GM12878 (cell line): ENCODE results near the gene TYROBP. TPM values are rescaled to one million over a fixed set of nuclear protein-coding genes. Genes with fewer than 3 reads are reported as not detected.
A peak's percentile ranks its signal among the peaks of the same experiment; 100 is the strongest.

Experiments
- ATF7 ChIP-seq: fragments of 450-650 bp; IDR thresholded peaks from 2 replicates; pipeline ENCODE4 v1.6.1; 2016; ENCODE audit warnings: low read depth, mild to moderate bottlenecking
- CBX3 ChIP-seq: fragments of 200-600 bp; sonication (generic); IDR thresholded peaks from 2 replicates; pipeline ENCODE4 v1.6.1; 2016; ENCODE audit warnings: low read depth, borderline replicate concordance
- CEBPB ChIP-seq, 2 experiments: fragments of 150-350 bp in 1 of 2; IDR thresholded peaks; 2 replicates each; pipeline ENCODE4 v1.6.1; 2012 to 2014; ENCODE audit warnings: low read depth in 2 of 2, low read length in 2 of 2, borderline replicate concordance in 1 of 2, inconsistent platforms in 1 of 2
- EGR1 ChIP-seq, 2 experiments: IDR thresholded peaks; 1 replicate in 1 of 2; 2 replicates in 1 of 2; pipeline ENCODE4 v1.6.1; 2011 to 2012; ENCODE audit warnings: low read depth in 2 of 2, low read length in 2 of 2, borderline replicate concordance in 1 of 2, mild to moderate bottlenecking in 1 of 2, moderate library complexity in 1 of 2
- FOXK2 ChIP-seq: fragments of 450-650 bp; IDR thresholded peaks from 2 replicates; pipeline ENCODE4 v1.6.1; 2017; ENCODE audit warnings: mild to moderate bottlenecking, moderate library complexity
- KLF5 ChIP-seq: fragments of 450-650 bp; IDR thresholded peaks from 2 replicates; pipeline ENCODE4 v1.6.1; 2014; ENCODE audit warnings: mild to moderate bottlenecking; ENCODE audit not compliant: partially characterized antibody
- MEF2B ChIP-seq: fragments of 450-650 bp; IDR thresholded peaks from 2 replicates; pipeline ENCODE4 v1.6.1; 2018; ENCODE audit warnings: mild to moderate bottlenecking, moderate library complexity; ENCODE audit not compliant: partially characterized antibody, poor library complexity, severe bottlenecking
- NRF1 ChIP-seq: conservative IDR thresholded peaks from 2 replicates; pipeline ENCODE4 v1.6.1; 2011; ENCODE audit warnings: mild to moderate bottlenecking, low read depth, low read length, improper control_type of control experiment
- PAX8 ChIP-seq: fragments of 450-650 bp; IDR thresholded peaks from 2 replicates; pipeline ENCODE4 v1.6.1; 2017; ENCODE audit warnings: mild to moderate bottlenecking, moderate library complexity
- PKNOX1 ChIP-seq: fragments of 450-650 bp; IDR thresholded peaks from 2 replicates; pipeline ENCODE4 v1.6.1; 2016; ENCODE audit warnings: mild to moderate bottlenecking
- RELA ChIP-seq: fragments of 450-650 bp; IDR thresholded peaks from 2 replicates; pipeline ENCODE4 v1.8.0; 2014; ENCODE audit warnings: borderline replicate concordance; ENCODE audit not compliant: partially characterized antibody
- SIX5 ChIP-seq: IDR thresholded peaks from 2 replicates; pipeline ENCODE4 v1.6.1; 2011; ENCODE audit warnings: mild to moderate bottlenecking, low read depth, low read length, moderate library complexity; ENCODE audit not compliant: severe bottlenecking
- SP1 ChIP-seq: IDR thresholded peaks from one replicate; pipeline ENCODE4 v1.6.1; 2011; ENCODE audit warnings: low read depth, low read length
- YY1 ChIP-seq: IDR thresholded peaks from 2 replicates; pipeline ENCODE4 v1.6.1; 2011; ENCODE audit warnings: low read depth, mild to moderate bottlenecking, low read length
- polyA plus RNA-seq, 11 experiments: library from polyadenylated mRNA; depleted of rRNA in 4 of 11; unstranded in 6 of 11; stranded (reverse) in 5 of 11; fragments of >200 nt; fragmentation: Nextera tagmentation in 4 of 11; fragmentation: Illumina TruSeq in 1 of 11; extraction: Ambion mirVana in 4 of 11; extraction: Trizol in 1 of 11; gene quantifications; 1 replicate in 1 of 11; 2 replicates in 10 of 11; pipeline versions ENCODE4 v1.2.1 to v1.2.3, GENCODE V29; 2011 to 2016; ENCODE audit warnings: inconsistent platforms in 2 of 11, missing spikeins in 2 of 11, low read depth in 1 of 11
- total RNA-seq, 4 experiments: library from RNA; depleted of rRNA in 3 of 4; stranded (reverse); fragments of >200 nt in 3 of 4; fragmentation: Illumina TruSeq in 1 of 4; extraction: Trizol in 1 of 4; gene quantifications; 2 replicates each; pipeline versions ENCODE4 v1.2.1 to v1.2.3, GENCODE V29; 2013 to 2021
- TF ChIP-seq, protein P1 (sequence below): IDR thresholded peaks from 2 replicates; pipeline ENCODE4 v1.6.1; 2012; ENCODE audit warnings: low read depth, low read length, improper control_type of control experiment
- TF ChIP-seq, protein P2 (sequence below): IDR thresholded peaks from 2 replicates; pipeline ENCODE4 v1.6.1; 2012; ENCODE audit warnings: low read length, inconsistent platforms
- TF ChIP-seq, protein P3 (sequence below): fragments of 450-650 bp; IDR thresholded peaks from 2 replicates; pipeline ENCODE4 v1.6.1; 2017; ENCODE audit warnings: mild to moderate bottlenecking, low read depth, inconsistent platforms; ENCODE audit not compliant: poor library complexity, severe bottlenecking
- TF ChIP-seq, protein P4 (sequence below): IDR thresholded peaks from 2 replicates; pipeline ENCODE4 v1.6.1; 2012; ENCODE audit warnings: improper control_type of control experiment, low read depth, low read length; ENCODE audit not compliant: insufficient replicate concordance

TYROBP gene
- total and polyA plus RNA-seq, 10 of the 15 experiments (the other 5 are each of a cell fraction or from before 2014, with no cell fraction given): 0.33 to 2.4 (median 0.58) TPM; not detected in 2

DNA sequence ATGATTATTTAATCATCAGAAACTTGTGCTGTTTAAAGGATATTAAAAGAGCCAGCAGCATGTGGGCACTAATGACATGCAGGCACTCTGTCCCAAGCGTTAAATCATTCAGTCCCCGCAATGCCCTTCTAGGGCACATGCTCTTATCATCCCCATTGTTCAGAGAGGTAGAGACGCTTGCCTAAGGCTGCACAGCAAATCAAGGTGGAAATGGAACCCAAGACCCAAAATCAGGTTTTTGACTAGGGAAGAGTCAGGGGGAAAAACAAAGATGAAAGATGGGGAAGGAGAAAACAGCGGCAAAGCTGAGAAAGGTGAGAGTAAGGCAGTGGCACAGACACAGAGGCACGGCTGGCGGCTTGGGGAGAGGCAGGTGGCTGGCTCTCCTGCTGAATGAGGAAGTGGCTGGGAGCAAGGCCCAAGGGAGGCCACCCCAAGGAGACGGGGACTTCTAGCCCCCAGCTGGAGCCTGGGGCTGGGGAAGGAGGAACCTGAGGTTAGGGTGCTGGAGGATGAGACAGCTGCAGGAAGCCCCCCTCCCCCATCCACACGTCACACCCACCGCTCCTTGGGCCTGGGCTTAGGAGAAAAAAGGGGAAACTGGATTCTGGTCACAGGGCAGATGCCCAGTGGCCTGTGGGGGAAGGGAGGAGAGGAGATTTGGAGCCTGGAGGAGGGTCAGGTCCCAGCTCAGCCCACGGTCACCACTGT lies 1.0 kb upstream of the TYROBP start (continued):
- TF ChIP-seq PAX8 (no peak), PKNOX1 (peak; percentile 9; the same call in 1 of the 2 replicates), NRF1 (no peak), ATF7 (peak; percentile 63), CBX3 (no peak), RELA (peak; percentile 41), FOXK2 (no peak), SIX5 (no peak), CEBPB (IDR thresholded peaks at IDR 0.05; ENCODE audit: borderline replicate concordance in 1 of 2, low read depth in 2 of 2, low read length in 2 of 2) (no peak), MEF2B (peak; percentile 89), KLF5 (no peak), SP1 (peak; percentile 73), EGR1 (IDR thresholded peaks at IDR 0.05; ENCODE audit: borderline replicate concordance in 1 of 2, low read depth in 2 of 2, low read length in 2 of 2) (no peak), YY1 (0 out of 2 replicates have a peak, but pooled peaks have one; percentile 12)
- TF ChIP-seq, protein P1, sequence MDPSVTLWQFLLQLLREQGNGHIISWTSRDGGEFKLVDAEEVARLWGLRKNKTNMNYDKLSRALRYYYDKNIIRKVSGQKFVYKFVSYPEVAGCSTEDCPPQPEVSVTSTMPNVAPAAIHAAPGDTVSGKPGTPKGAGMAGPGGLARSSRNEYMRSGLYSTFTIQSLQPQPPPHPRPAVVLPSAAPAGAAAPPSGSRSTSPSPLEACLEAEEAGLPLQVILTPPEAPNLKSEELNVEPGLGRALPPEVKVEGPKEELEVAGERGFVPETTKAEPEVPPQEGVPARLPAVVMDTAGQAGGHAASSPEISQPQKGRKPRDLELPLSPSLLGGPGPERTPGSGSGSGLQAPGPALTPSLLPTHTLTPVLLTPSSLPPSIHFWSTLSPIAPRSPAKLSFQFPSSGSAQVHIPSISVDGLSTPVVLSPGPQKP: no peak
- TF ChIP-seq, protein P2, sequence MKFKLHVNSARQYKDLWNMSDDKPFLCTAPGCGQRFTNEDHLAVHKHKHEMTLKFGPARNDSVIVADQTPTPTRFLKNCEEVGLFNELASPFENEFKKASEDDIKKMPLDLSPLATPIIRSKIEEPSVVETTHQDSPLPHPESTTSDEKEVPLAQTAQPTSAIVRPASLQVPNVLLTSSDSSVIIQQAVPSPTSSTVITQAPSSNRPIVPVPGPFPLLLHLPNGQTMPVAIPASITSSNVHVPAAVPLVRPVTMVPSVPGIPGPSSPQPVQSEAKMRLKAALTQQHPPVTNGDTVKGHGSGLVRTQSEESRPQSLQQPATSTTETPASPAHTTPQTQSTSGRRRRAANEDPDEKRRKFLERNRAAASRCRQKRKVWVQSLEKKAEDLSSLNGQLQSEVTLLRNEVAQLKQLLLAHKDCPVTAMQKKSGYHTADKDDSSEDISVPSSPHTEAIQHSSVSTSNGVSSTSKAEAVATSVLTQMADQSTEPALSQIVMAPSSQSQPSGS: no peak
- TF ChIP-seq, protein P3, sequence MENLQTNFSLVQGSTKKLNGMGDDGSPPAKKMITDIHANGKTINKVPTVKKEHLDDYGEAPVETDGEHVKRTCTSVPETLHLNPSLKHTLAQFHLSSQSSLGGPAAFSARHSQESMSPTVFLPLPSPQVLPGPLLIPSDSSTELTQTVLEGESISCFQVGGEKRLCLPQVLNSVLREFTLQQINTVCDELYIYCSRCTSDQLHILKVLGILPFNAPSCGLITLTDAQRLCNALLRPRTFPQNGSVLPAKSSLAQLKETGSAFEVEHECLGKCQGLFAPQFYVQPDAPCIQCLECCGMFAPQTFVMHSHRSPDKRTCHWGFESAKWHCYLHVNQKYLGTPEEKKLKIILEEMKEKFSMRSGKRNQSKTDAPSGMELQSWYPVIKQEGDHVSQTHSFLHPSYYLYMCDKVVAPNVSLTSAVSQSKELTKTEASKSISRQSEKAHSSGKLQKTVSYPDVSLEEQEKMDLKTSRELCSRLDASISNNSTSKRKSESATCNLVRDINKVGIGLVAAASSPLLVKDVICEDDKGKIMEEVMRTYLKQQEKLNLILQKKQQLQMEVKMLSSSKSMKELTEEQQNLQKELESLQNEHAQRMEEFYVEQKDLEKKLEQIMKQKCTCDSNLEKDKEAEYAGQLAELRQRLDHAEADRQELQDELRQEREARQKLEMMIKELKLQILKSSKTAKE: no peak
- TF ChIP-seq, protein P4, sequence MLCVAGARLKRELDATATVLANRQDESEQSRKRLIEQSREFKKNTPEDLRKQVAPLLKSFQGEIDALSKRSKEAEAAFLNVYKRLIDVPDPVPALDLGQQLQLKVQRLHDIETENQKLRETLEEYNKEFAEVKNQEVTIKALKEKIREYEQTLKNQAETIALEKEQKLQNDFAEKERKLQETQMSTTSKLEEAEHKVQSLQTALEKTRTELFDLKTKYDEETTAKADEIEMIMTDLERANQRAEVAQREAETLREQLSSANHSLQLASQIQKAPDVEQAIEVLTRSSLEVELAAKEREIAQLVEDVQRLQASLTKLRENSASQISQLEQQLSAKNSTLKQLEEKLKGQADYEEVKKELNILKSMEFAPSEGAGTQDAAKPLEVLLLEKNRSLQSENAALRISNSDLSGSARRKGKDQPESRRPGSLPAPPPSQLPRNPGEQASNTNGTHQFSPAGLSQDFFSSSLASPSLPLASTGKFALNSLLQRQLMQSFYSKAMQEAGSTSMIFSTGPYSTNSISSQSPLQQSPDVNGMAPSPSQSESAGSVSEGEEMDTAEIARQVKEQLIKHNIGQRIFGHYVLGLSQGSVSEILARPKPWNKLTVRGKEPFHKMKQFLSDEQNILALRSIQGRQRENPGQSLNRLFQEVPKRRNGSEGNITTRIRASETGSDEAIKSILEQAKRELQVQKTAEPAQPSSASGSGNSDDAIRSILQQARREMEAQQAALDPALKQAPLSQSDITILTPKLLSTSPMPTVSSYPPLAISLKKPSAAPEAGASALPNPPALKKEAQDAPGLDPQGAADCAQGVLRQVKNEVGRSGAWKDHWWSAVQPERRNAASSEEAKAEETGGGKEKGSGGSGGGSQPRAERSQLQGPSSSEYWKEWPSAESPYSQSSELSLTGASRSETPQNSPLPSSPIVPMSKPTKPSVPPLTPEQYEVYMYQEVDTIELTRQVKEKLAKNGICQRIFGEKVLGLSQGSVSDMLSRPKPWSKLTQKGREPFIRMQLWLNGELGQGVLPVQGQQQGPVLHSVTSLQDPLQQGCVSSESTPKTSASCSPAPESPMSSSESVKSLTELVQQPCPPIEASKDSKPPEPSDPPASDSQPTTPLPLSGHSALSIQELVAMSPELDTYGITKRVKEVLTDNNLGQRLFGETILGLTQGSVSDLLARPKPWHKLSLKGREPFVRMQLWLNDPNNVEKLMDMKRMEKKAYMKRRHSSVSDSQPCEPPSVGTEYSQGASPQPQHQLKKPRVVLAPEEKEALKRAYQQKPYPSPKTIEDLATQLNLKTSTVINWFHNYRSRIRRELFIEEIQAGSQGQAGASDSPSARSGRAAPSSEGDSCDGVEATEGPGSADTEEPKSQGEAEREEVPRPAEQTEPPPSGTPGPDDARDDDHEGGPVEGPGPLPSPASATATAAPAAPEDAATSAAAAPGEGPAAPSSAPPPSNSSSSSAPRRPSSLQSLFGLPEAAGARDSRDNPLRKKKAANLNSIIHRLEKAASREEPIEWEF: no peak
